ENCODE measurements around the gene SUPT20HL1.

Gene SUPT20HL1

DNA sequence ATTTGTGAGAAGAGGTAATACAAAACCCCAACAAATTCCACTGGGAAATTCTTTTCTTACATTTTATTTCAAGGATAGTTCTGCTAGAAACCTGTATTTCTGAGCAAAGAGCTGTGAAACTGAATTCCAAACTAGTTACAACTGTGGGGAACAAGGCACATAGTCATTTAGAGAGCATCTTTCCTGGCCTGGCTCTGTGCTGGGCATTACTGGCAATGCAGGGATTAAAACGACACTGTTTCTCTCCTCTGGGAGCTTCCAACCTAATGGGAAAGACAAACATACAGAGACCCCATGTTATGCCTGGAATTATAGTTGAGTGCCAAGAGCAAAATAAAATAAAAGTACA is 36.5 kb downstream of the SUPT20HL1 start:
- ChIA-PET POLR2A (no interaction called here), CTCF (interaction anchor here (0.6 to 6.7 kb wide), 16 partner anchors 10 to 745 kb away, joined by 3 to 54 read pairs (median 6); no protein-coding TSS in a partner anchor)
- no peak for TF ChIP-seq CTCF (IDR thresholded peaks at IDR 0.05; ENCODE audit: control extremely low read depth, extremely low read depth, low read depth, missing control alignments)
- no peak for DNase-seq (ENCODE audit: extremely low spot score)

DNA sequence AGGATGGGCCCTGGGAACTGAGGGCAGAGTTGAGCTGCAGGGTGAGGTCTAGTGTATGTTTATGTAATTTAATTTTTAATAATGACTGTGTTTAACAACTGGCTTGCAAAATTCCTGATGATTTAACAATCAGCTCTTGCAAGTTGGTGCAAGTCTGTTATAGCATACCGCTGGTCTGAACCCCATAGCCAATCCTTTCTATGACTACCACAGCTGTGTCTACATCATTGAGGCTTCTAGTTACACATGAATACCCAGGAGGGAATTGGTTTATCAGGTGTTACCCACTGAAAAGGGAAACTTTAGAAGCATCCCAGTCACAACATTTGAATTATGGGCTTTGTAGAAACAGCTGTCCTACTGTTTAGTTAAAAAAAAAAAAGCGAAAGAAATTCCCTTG is 38.3 kb downstream of the SUPT20HL1 start:
- ChIA-PET POLR2A (no interaction called here), CTCF (interaction anchor here (1.5 to 6.7 kb wide), 3 partner anchors 10 to 162 kb away, joined by 5 to 54 read pairs (median 9); no protein-coding TSS in a partner anchor)
- no peak for DNase-seq (ENCODE audit: extremely low spot score)
- TF ChIP-seq CTCF (IDR thresholded peaks at IDR 0.05; ENCODE audit: control extremely low read depth, extremely low read depth, low read depth, missing control alignments), result no peak

GRCh38 chrX:24399550-24399949 is 39.1 kb downstream of the SUPT20HL1 start:
- no peak for DNase-seq (ENCODE audit: extremely low spot score)
- CTCF ChIA-PET, result interaction anchor here (1.5 to 2.8 kb wide), 2 partner anchors 11 to 161 kb away, joined by 5 to 9 read pairs; no protein-coding TSS in a partner anchor
- TF ChIP-seq CTCF (IDR thresholded peaks at IDR 0.05; ENCODE audit: control extremely low read depth, extremely low read depth, low read depth, missing control alignments), result no peak
- POLR2A ChIA-PET, result no interaction called here

DNA sequence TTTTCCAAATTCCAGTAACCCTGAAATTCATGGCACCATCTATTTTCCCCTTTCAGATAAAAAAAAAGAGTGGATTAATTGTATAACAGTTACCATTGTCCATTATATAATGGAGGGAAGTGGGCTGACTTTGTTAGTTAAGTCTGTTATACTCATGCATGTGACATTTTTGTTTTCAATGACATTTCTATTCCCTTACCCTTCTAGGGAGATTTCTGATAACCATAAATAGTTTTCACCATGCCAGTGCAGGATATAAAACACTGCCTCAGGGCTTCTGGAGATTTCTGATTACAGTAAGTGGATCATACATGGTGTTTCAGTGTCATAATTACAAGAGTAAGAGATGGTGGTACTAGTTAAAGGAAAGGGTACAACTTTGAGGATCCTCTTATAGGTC is 45.5 kb downstream of the SUPT20HL1 start:
- TF ChIP-seq CTCF (IDR thresholded peaks at IDR 0.05; ENCODE audit: control extremely low read depth, extremely low read depth, low read depth, missing control alignments), result no peak
- ChIA-PET POLR2A (no interaction called here), CTCF (interaction anchor here (1.4 kb wide), 1 partner anchor 20 kb away, joined by 3 read pairs; no protein-coding TSS in a partner anchor)
- no peak for DNase-seq (ENCODE audit: extremely low spot score)

All from GM10248 (cell line).